Measurements from ENCODE around the gene HEXB. TPM values are rescaled to one million over a fixed set of nuclear protein-coding genes. Genes with fewer than 3 reads are reported as not detected.

HEXB gene
- total and polyA plus RNA-seq, 2 donors (not counting 3 experiments of a cell fraction or from before 2014, with no cell fraction given), result 128 to 182 TPM

DNA sequence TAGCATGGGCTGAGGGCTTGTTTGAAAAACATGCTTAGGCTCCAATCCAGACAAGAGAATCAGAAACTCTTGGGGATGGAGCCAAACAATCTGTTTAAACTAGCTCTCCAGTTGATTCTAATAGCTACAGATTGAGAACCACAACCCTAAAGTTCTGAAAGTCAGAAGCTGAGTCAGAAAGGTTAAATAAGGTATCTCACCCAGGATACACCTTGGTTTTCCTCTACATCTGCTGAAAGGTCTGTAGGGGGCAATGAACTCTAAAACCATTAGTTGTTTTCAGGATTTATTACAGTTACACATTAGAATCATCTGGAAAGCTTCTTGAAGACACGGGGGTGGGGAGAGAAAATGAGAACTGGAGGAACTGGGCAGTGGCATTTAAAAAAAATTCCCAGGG, 76.2 kb downstream of the HEXB start:
- dilution Hi-C loops (cut with MboI; ENCODE audit: extremely low pct_ligation_motif_present, low sequenced_read_pairs) (no loop called here), intact Hi-C loops (cut with micrococcal nuclease) (no loop called here)
- POLR2A ChIA-PET, result no interaction called here
- peaks cover 21% of the 10 kb centered on the region for H3K79me2 ChIP-seq (ENCODE audit: control insufficient read depth, insufficient read depth, low read length)
- H3K36me3 ChIP-seq (ENCODE audit: control insufficient read depth in 2 of 2, extremely low read depth in 1 of 2, insufficient read depth in 2 of 2, low read length in 2 of 2), result peaks cover 2 to 5% of the 10 kb centered on the region in 2 experiments
- TF ChIP-seq JUN (IDR thresholded peaks at IDR 0.05; ENCODE audit: borderline replicate concordance, insufficient read depth, insufficient read length, low read depth) (no peak), EZH2 (IDR thresholded peaks at IDR 0.05; ENCODE audit: borderline replicate concordance, low read depth, low read length, severe bottlenecking) (no peak), FOS (IDR thresholded peaks at IDR 0.05; ENCODE audit: borderline replicate concordance, insufficient read depth, low read length) (no peak), POLR2AphosphoS5 (IDR thresholded peaks at IDR 0.05; ENCODE audit: insufficient read depth, low read depth, low read length) (no peak), POLR2A (IDR thresholded peaks at IDR 0.05; ENCODE audit: low read depth, low read length) (no peak), GATA2 (IDR thresholded peaks at IDR 0.05; ENCODE audit: insufficient read depth, insufficient read length, low read depth, low read length) (no peak), MYC (IDR thresholded peaks at IDR 0.05; ENCODE audit: low read depth, low read length) (no peak)
- TF ChIP-seq, protein P1, sequence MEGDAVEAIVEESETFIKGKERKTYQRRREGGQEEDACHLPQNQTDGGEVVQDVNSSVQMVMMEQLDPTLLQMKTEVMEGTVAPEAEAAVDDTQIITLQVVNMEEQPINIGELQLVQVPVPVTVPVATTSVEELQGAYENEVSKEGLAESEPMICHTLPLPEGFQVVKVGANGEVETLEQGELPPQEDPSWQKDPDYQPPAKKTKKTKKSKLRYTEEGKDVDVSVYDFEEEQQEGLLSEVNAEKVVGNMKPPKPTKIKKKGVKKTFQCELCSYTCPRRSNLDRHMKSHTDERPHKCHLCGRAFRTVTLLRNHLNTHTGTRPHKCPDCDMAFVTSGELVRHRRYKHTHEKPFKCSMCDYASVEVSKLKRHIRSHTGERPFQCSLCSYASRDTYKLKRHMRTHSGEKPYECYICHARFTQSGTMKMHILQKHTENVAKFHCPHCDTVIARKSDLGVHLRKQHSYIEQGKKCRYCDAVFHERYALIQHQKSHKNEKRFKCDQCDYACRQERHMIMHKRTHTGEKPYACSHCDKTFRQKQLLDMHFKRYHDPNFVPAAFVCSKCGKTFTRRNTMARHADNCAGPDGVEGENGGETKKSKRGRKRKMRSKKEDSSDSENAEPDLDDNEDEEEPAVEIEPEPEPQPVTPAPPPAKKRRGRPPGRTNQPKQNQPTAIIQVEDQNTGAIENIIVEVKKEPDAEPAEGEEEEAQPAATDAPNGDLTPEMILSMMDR (IDR thresholded peaks at IDR 0.05; ENCODE audit: extremely low read depth in 1 of 2, insufficient read depth in 1 of 2, low read depth in 1 of 2, low read length in 2 of 2), result no peak
- TF ChIP-seq, protein P2, sequence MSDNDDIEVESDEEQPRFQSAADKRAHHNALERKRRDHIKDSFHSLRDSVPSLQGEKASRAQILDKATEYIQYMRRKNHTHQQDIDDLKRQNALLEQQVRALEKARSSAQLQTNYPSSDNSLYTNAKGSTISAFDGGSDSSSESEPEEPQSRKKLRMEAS (IDR thresholded peaks at IDR 0.05; ENCODE audit: insufficient read depth, insufficient read length), result no peak
- H4K20me1 ChIP-seq (replicated peaks; ENCODE audit: control insufficient read depth, extremely low read depth, insufficient read depth, low read length), result peaks cover 2% of the 10 kb centered on the region
- H2AFZ ChIP-seq (ENCODE audit: low read depth, low read length), result no peak overlapping the region
- BruUV-seq (replicated peaks), result no TSS peak
- FAIRE-seq (no peak), DNase-seq (ENCODE audit: low read depth, low spot score) (no peak)
- H3K4me3 ChIP-seq (replicated peaks in 1 of 3; ENCODE audit: insufficient read depth in 1 of 3, low read depth in 1 of 3, low read length in 3 of 3), result no peak overlapping the region
- no peak overlapping the region for H3K4me2 ChIP-seq (ENCODE audit: insufficient read depth, low read length)
- H3K9ac ChIP-seq (replicated peaks; ENCODE audit: extremely low read depth, insufficient read depth, low read length), result no peak overlapping the region
- no peaks in the 10 kb centered on the region for H3K27me3 ChIP-seq (ENCODE audit: control insufficient read depth in 2 of 2, insufficient read depth in 2 of 2, low read length in 2 of 2)
- H3K4me1 ChIP-seq (ENCODE audit: control insufficient read depth, extremely low read depth, insufficient read depth, low read length), result peaks cover 9% of the 10 kb centered on the region
- no peaks in the 10 kb centered on the region for H3K9me3 ChIP-seq (replicated peaks; ENCODE audit: control insufficient read depth, insufficient read depth, low read length)
- H3K9me1 ChIP-seq (replicated peaks; ENCODE audit: control insufficient read depth, extremely low read depth, insufficient read depth, low read length), result no peaks in the 10 kb centered on the region
- CTCF ChIA-PET, result interaction anchor here (0.8 to 1.5 kb wide), 3 partner anchors 28 to 164 kb away, joined by 3 to 5 read pairs (median 3); no protein-coding TSS in a partner anchor
- H3K27ac ChIP-seq (ENCODE audit: insufficient read depth, low read depth, low read length), result no peak overlapping the region
